Esophagus muscularis mucosa (tissue), 3 donors: ENCODE results near the gene JPH2.

Experiments used
- POLR2A ChIP-seq: fragments of 450-650 bp; IDR thresholded peaks from one replicate; pipeline ENCODE4 v1.6.1; 2017; ENCODE audit warnings: antibody characterized with exemption, moderate library complexity, mild to moderate bottlenecking, low read depth
- TF ChIP-seq, protein P1 (sequence below), 3 experiments: fragments of 200-600 bp in 2 of 3; fragments of 450-650 bp in 1 of 3; sonication (generic) in 2 of 3; IDR thresholded peaks; one replicate each; pipeline ENCODE4 v1.5.1; 2017 to 2019; ENCODE audit warnings: antibody characterized with exemption in 3 of 3, mild to moderate bottlenecking in 2 of 3, moderate library complexity in 1 of 3

GRCh38 chr20:44106615-44107014, 80.4 kb downstream of the JPH2 start:
- TF ChIP-seq, protein P1, sequence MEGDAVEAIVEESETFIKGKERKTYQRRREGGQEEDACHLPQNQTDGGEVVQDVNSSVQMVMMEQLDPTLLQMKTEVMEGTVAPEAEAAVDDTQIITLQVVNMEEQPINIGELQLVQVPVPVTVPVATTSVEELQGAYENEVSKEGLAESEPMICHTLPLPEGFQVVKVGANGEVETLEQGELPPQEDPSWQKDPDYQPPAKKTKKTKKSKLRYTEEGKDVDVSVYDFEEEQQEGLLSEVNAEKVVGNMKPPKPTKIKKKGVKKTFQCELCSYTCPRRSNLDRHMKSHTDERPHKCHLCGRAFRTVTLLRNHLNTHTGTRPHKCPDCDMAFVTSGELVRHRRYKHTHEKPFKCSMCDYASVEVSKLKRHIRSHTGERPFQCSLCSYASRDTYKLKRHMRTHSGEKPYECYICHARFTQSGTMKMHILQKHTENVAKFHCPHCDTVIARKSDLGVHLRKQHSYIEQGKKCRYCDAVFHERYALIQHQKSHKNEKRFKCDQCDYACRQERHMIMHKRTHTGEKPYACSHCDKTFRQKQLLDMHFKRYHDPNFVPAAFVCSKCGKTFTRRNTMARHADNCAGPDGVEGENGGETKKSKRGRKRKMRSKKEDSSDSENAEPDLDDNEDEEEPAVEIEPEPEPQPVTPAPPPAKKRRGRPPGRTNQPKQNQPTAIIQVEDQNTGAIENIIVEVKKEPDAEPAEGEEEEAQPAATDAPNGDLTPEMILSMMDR (IDR thresholded peaks at IDR 0.05): no peak
- TF ChIP-seq POLR2A: no peak
